Endothelial cell of umbilical vein (primary cell): ENCODE results near the gene DPP6. TPM values are rescaled to one million over a fixed set of nuclear protein-coding genes. Genes with fewer than 3 reads are reported as not detected.

Experiments
- BruUV-seq: library from RNA; stranded (reverse); fragments of 400-500 nt; replicated peaks from 2 replicates; lab custom pipeline; 2021; lab: Mats Ljungman, UMichigan
- CTCF ChIA-PET: fragments of 300-600, 350-600 bp; sonication (Branson Sonifier 250); formaldehyde crosslinking; loops from one replicate; lab custom pipeline; 2021; ENCODE audit warnings: antibody characterized with exemption, inconsistent platforms; lab: Charles Lee
- POLR2A ChIA-PET: fragments of 300-600, 350-600 bp; sonication (Branson Sonifier 250); formaldehyde crosslinking; loops from one replicate; lab custom pipeline; 2021; ENCODE audit warnings: antibody characterized with exemption, inconsistent platforms; lab: Charles Lee
- DNase-seq: peaks from one replicate; pipeline ENCODE4 v3.0.0-alpha.2; 2011; ENCODE audit warnings: low read depth, low spot score
- FAIRE-seq: peaks from 2 replicates; lab custom pipeline; 2011; peaks lifted over from hg19 to GRCh38; lab: Jason Lieb, UNC
- H2AFZ ChIP-seq: 2 replicates; pipeline ENCODE4 v1.6.0; 2012; ENCODE audit warnings: low read depth, low read length, control low read depth, inconsistent platforms
- H3K27ac ChIP-seq: 2 replicates; pipeline ENCODE4 v1.5.1; 2011; ENCODE audit warnings: low read depth, mild to moderate bottlenecking, control low read depth, low read length, moderate library complexity; ENCODE audit not compliant: insufficient read depth
- H3K27me3 ChIP-seq, 2 experiments: 2 replicates each; pipeline versions ENCODE4 v1.6.0 to v1.6.1; 2011; ENCODE audit warnings: low read length in 2 of 2, mixed read lengths in 1 of 2; ENCODE audit not compliant: control insufficient read depth in 2 of 2, insufficient read depth in 2 of 2
- H3K36me3 ChIP-seq, 2 experiments: 2 replicates in 1 of 2; 3 replicates in 1 of 2; pipeline ENCODE4 v1.5.1; 2011; ENCODE audit warnings: low read length in 2 of 2, mild to moderate bottlenecking in 1 of 2, moderate library complexity in 1 of 2; ENCODE audit not compliant: control insufficient read depth in 2 of 2, insufficient read depth in 2 of 2; ENCODE audit errors: extremely low read depth in 1 of 2
- H3K4me1 ChIP-seq: 3 replicates; pipeline ENCODE4 v1.5.1; 2011; ENCODE audit warnings: mild to moderate bottlenecking, low read length; ENCODE audit not compliant: control insufficient read depth, insufficient read depth; ENCODE audit errors: extremely low read depth
- H3K4me2 ChIP-seq: 2 replicates; pipeline ENCODE4 v1.6.1; 2011; ENCODE audit warnings: low read length, control low read depth, mixed read lengths; ENCODE audit not compliant: insufficient read depth
- H3K4me3 ChIP-seq, 3 experiments: fragments of 200-600 bp in 1 of 3; sonication (generic), shearing (Covaris generic) in 1 of 3; replicated peaks in 1 of 3; 2 replicates each; pipeline ENCODE4 v1.5.1; 2011 to 2016; ENCODE audit warnings: control low read depth in 3 of 3, low read length in 3 of 3, mild to moderate bottlenecking in 2 of 3, inconsistent platforms in 1 of 3, low read depth in 1 of 3, moderate library complexity in 1 of 3; ENCODE audit not compliant: insufficient read depth in 1 of 3
- H3K79me2 ChIP-seq: 2 replicates; pipeline ENCODE4 v1.6.0; 2012; ENCODE audit warnings: low read length, inconsistent platforms; ENCODE audit not compliant: control insufficient read depth, insufficient read depth
- H3K9ac ChIP-seq: replicated peaks from 2 replicates; pipeline ENCODE3; 2011; ENCODE audit warnings: low read length, control low read depth; ENCODE audit not compliant: insufficient read depth; ENCODE audit errors: extremely low read depth
- H3K9me1 ChIP-seq: replicated peaks from 3 replicates; pipeline ENCODE4 v1.6.0; 2011; ENCODE audit warnings: mild to moderate bottlenecking, low read length; ENCODE audit not compliant: control insufficient read depth, insufficient read depth; ENCODE audit errors: extremely low read depth
- H3K9me3 ChIP-seq: replicated peaks from 2 replicates; pipeline ENCODE4 v1.5.1; 2012; ENCODE audit warnings: low read length, inconsistent platforms; ENCODE audit not compliant: control insufficient read depth, insufficient read depth
- H4K20me1 ChIP-seq: replicated peaks from 2 replicates; pipeline ENCODE3; 2011; ENCODE audit warnings: mild to moderate bottlenecking, low read length; ENCODE audit not compliant: control insufficient read depth, insufficient read depth; ENCODE audit errors: extremely low read depth
- EZH2 ChIP-seq: IDR thresholded peaks from 2 replicates; pipeline ENCODE4 v1.6.1; 2012; ENCODE audit warnings: borderline replicate concordance, low read depth, mild to moderate bottlenecking, moderate library complexity, low read length, inconsistent platforms; ENCODE audit not compliant: severe bottlenecking
- FOS ChIP-seq: IDR thresholded peaks from 2 replicates; pipeline ENCODE4 v1.6.1; 2011; ENCODE audit warnings: mild to moderate bottlenecking, low read length, moderate library complexity, borderline replicate concordance; ENCODE audit not compliant: insufficient read depth
- GATA2 ChIP-seq: IDR thresholded peaks from 2 replicates; pipeline ENCODE4 v1.7.0; 2011; ENCODE audit warnings: low read depth, mild to moderate bottlenecking, moderate library complexity, mixed read lengths, low read length; ENCODE audit not compliant: insufficient read length, insufficient read depth
- JUN ChIP-seq: IDR thresholded peaks from 2 replicates; pipeline ENCODE4 v1.6.1; 2011; ENCODE audit warnings: borderline replicate concordance, low read depth; ENCODE audit not compliant: insufficient read length, insufficient read depth
- MYC ChIP-seq: IDR thresholded peaks from one replicate; pipeline ENCODE4 v1.6.1; 2011; ENCODE audit warnings: mild to moderate bottlenecking, low read depth, low read length
- POLR2A ChIP-seq: IDR thresholded peaks from 2 replicates; pipeline ENCODE4 v1.6.1; 2012; ENCODE audit warnings: low read depth, mild to moderate bottlenecking, control low read depth, low read length
- POLR2AphosphoS5 ChIP-seq: IDR thresholded peaks from 2 replicates; pipeline ENCODE4 v1.6.1; 2012; ENCODE audit warnings: low read depth, mild to moderate bottlenecking, control low read depth, low read length, moderate library complexity; ENCODE audit not compliant: insufficient read depth
- dilution Hi-C: fragments of 300-500 bp; cut with MboI; formaldehyde crosslinking; loops from one replicate; pipeline ENCODE4 v1.15.0; 2019; ENCODE audit warnings: low sequenced_read_pairs; ENCODE audit not compliant: extremely low pct_ligation_motif_present
- intact Hi-C: fragments of 100-400 bp; cut with micrococcal nuclease; formaldehyde crosslinking; loops from one replicate; pipeline ENCODE4 v1.10.0; 2022
- polyA plus RNA-seq, 4 experiments: library from polyadenylated mRNA; depleted of rRNA in 3 of 4; stranded (reverse) in 3 of 4; unstranded in 1 of 4; fragments of >200 nt; gene quantifications; 2 replicates each; pipeline versions ENCODE4 v1.2.1 to v1.2.3, GENCODE V29; 2011 to 2012; ENCODE audit warnings: missing spikeins in 1 of 4
- total RNA-seq: library from RNA; stranded (reverse); gene quantifications from 2 replicates; pipeline ENCODE4 v1.2.3, GENCODE V29; 2021
- TF ChIP-seq, protein P1 (sequence below), 2 donors: IDR thresholded peaks; 1 replicate in 1 of 2; 2 replicates in 1 of 2; pipeline ENCODE4 v1.5.1; 2011; ENCODE audit warnings: low read length in 2 of 2, mild to moderate bottlenecking in 2 of 2, moderate library complexity in 2 of 2, control low read depth in 1 of 2, inconsistent platforms in 1 of 2, low read depth in 1 of 2; ENCODE audit not compliant: insufficient read depth in 1 of 2; ENCODE audit errors: extremely low read depth in 1 of 2

Gene DPP6
- total and polyA plus RNA-seq, 2 donors (not counting 3 experiments of a cell fraction or from before 2014, with no cell fraction given) = not detected

DNA sequence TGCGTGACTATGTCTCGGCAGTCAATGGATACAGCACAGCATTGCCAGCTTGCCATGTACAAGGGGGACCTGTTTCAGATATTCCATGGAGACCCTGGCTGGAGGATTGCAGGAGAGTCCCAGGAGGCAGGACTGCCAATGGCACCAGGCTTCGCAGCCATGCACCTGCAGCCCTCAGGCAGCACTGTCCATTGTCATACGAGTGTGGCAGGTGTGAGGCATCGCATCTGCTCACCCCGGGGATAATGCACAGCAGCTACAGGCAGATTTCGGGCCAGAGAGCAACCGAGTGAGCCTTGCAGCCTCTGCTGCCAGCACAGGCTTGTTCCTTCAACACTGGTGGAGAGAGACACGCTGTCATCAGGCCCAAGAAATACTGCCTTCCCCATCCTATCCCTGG, 535.6 kb downstream of the DPP6 start:
- CTCF ChIA-PET = no interaction called here
- no peaks in the 10 kb centered on the region for H3K4me1 ChIP-seq

GRCh38 chr7:154591544-154591943, 539.3 kb downstream of the DPP6 start:
- H3K36me3 ChIP-seq = no peaks in the 10 kb centered on the region
- FAIRE-seq (no peak), DNase-seq (no peak)
- ChIA-PET POLR2A (no interaction called here), CTCF (no interaction called here)
- no peak overlapping the region for H3K27ac ChIP-seq
- no peaks in the 10 kb centered on the region for H3K9me1 ChIP-seq
- H3K9ac ChIP-seq = no peak overlapping the region
- H4K20me1 ChIP-seq = no peaks in the 10 kb centered on the region
- no peaks in the 10 kb centered on the region for H3K79me2 ChIP-seq
- H3K27me3 ChIP-seq = no peaks in the 10 kb centered on the region
- dilution Hi-C loops = no loop called here
- H3K4me3 ChIP-seq = no peak overlapping the region
- no peak overlapping the region for H2AFZ ChIP-seq
- TF ChIP-seq, protein P1, sequence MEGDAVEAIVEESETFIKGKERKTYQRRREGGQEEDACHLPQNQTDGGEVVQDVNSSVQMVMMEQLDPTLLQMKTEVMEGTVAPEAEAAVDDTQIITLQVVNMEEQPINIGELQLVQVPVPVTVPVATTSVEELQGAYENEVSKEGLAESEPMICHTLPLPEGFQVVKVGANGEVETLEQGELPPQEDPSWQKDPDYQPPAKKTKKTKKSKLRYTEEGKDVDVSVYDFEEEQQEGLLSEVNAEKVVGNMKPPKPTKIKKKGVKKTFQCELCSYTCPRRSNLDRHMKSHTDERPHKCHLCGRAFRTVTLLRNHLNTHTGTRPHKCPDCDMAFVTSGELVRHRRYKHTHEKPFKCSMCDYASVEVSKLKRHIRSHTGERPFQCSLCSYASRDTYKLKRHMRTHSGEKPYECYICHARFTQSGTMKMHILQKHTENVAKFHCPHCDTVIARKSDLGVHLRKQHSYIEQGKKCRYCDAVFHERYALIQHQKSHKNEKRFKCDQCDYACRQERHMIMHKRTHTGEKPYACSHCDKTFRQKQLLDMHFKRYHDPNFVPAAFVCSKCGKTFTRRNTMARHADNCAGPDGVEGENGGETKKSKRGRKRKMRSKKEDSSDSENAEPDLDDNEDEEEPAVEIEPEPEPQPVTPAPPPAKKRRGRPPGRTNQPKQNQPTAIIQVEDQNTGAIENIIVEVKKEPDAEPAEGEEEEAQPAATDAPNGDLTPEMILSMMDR (IDR thresholded peaks at IDR 0.05; ENCODE audit: extremely low read depth in 1 of 2, insufficient read depth in 1 of 2, low read depth in 1 of 2, low read length in 2 of 2) = no peak
- no peak for TF ChIP-seq FOS
- no peak for TF ChIP-seq POLR2A
- TF ChIP-seq GATA2 = no peak
- TF ChIP-seq JUN = no peak
- no peak for TF ChIP-seq MYC
- TF ChIP-seq EZH2 = no peak
- TF ChIP-seq POLR2AphosphoS5 = no peak
- no peaks in the 10 kb centered on the region for H3K4me1 ChIP-seq
- intact Hi-C loops = no loop called here
- H3K9me3 ChIP-seq = peaks cover 4% of the 10 kb centered on the region
- BruUV-seq = no TSS peak
- H3K4me2 ChIP-seq = no peak overlapping the region

More for the DNA sequence above, 535.6 kb downstream of the DPP6 start:
- H3K9ac ChIP-seq = no peak overlapping the region
- no peak overlapping the region for H2AFZ ChIP-seq
- POLR2A ChIA-PET = no interaction called here
- dilution Hi-C loops (no loop called here), intact Hi-C loops (no loop called here)
- no peak overlapping the region for H3K4me2 ChIP-seq
- H3K27ac ChIP-seq = no peak overlapping the region
- H3K27me3 ChIP-seq = no peaks in the 10 kb centered on the region
- no peak overlapping the region for H3K4me3 ChIP-seq
- peaks cover 4% of the 10 kb centered on the region for H3K9me3 ChIP-seq
- FAIRE-seq (no peak), DNase-seq (no peak)
- H3K36me3 ChIP-seq = no peaks in the 10 kb centered on the region
- no peaks in the 10 kb centered on the region for H4K20me1 ChIP-seq
- BruUV-seq = no TSS peak
- no peaks in the 10 kb centered on the region for H3K79me2 ChIP-seq
- TF ChIP-seq MYC (no peak), EZH2 (no peak), GATA2 (no peak), POLR2AphosphoS5 (no peak)
- TF ChIP-seq, protein P1 (IDR thresholded peaks at IDR 0.05; ENCODE audit: extremely low read depth in 1 of 2, insufficient read depth in 1 of 2, low read depth in 1 of 2, low read length in 2 of 2) = no peak
- no peaks in the 10 kb centered on the region for H3K9me1 ChIP-seq
